ENCODE results near the gene RNF144A.

RNF144A gene

GRCh38 chr2:7083580-7084509 is 166.6 kb downstream of the RNF144A start:
- DNase-seq (ENCODE audit: low read depth), result no peak

GRCh38 chr2:7084601-7085000 is 167.4 kb downstream of the RNF144A start:
- no peak for DNase-seq (ENCODE audit: low read depth)

- no peak for DNase-seq (ENCODE audit: low read depth)
Measured at GRCh38 chr2:7089284-7089683, 172.1 kb downstream of the RNF144A start.

- DNase-seq (ENCODE audit: low read depth), result no peak
Measured at GRCh38 chr2:7089898-7090510, 172.8 kb downstream of the RNF144A start.

- no peak for DNase-seq (ENCODE audit: low read depth)
Measured at GRCh38 chr2:7093376-7093775, 176.2 kb downstream of the RNF144A start.
